GM10266 (cell line): Measurements from ENCODE around the gene HHIPL1.
A peak's percentile ranks its signal among the peaks of the same experiment; 100 is the strongest.

Experiments used
- DNase-seq: peaks from one replicate; pipeline ENCODE4 v3.0.0; 2012; ENCODE audit errors: extremely low spot score
- CTCF ChIP-seq: IDR thresholded peaks from 2 replicates; pipeline ENCODE4 v1.5.1; 2012; ENCODE audit warnings: mild to moderate bottlenecking, low read depth; ENCODE audit not compliant: control insufficient read depth, insufficient read depth; ENCODE audit errors: missing control alignments

HHIPL1 gene

DNA sequence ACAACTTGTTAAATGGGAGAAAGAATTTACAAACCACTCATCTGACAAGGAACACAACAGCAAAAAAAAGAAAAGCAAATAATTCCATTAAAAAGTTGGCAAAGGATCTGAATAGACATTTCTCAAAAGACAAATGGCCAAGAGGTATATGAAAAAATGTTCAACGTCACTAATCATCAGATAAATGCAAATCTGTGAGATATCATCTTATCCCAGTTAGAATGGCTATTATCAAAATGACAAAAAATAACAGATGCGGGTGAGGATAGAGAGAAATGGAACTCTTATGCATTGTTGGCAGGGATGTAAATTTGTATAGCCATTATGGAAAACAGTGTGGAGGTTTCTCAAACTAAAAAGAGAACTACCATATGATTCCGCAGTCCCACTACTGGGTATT is 69.0 kb downstream of the HHIPL1 start:
- no peak for DNase-seq
- TF ChIP-seq CTCF = no peak

DNA sequence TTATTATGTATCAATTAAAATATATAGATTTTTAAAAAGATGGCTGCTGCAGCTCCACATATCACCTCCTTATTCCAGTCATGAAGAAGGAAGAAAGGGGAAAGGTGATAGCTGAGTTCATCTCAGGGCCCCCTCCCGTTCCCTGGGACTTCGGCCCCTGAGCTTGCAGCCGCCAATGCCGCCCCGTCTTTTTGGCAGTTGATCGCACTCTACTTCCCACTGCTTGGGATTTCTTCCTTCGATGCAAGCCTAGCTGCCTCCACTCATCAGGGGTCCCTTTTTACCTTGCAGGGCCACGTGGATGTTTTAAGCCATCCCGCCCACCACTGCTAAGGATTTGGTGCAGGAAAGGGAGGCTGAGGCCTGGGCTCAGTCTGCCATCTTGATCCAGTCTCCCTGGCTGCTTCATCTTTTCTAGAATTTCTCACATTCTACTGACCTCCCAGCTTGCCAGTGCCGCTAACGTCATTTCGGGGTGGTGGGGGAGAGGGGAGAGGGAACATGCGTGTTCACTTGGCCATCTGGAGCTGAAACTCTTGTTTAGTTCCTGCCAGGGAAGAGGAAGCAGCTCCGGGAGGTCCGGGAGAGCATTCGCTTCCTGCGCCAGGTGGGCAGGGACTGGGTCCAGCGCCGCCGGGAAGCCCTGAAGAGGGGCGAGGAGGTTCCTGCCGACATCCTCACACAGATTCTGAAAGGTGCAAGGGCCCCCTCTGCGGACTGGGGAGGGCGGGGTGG is 70.5 kb downstream of the HHIPL1 start:
- no peak for TF ChIP-seq CTCF
- DNase-seq = no peak

- no peak for DNase-seq
- TF ChIP-seq CTCF = no peak
These were observed 71.3 kb downstream of the HHIPL1 start for GRCh38 chr14:99716091-99716849.

- no peak for DNase-seq
- no peak for TF ChIP-seq CTCF
These were observed 72.1 kb downstream of the HHIPL1 start for GRCh38 chr14:99716850-99717681.

DNA sequence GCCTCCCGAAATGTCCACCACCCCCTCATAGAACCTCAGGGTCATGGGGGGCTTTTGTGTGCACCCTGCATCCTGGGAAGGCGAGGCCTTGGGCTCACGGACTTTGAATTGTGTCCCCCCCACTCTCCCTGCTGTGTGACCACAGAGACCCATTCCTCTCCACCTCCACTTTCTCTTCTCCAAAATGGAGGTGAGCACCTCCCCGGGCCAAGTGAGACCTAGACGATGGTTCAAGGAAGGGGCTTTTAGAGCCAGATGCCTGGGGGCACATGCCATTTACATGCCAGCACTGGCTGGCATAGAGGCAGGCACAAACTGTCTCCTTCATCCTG is 72.7 kb downstream of the HHIPL1 start:
- no peak for TF ChIP-seq CTCF
- no peak for DNase-seq

DNA sequence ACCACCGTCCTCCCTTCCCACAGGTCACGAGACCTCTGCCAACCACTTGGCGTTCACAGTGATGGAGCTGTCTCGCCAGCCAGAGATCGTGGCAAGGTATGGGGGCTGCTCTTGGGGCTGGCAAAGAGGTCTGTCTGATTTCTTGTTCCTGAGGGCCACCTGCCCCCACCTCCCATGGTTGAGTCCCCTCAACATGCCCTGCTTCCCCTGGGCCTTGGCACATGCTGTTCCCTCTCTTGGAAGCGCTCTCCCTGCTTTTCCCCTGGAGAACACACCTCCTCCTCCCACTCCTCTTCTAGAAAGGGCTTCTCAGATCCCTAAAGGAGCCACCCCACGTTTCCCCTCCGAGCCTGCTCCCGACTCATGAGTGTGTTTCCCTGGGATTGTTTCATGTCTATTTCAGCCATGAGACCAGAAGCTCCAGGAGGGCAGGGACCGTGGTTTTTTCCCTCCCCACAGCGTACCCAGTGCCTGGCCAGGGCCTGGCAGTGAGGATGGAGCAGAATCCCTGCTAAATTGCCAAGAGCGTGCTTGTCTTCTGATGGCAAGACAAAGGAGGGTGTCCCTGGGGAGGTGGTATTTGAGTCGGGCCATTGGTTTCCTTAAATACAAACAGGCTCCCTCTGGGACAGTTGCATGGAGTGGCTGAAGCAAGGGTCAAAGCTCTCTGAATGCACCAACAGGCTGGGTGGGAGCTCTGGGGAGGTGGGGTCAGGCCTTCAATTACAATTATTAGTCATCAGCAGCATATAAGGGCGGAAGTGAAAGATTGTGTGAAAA is 73.3 kb downstream of the HHIPL1 start:
- peak; percentile 67 for DNase-seq
- no peak for TF ChIP-seq CTCF
